Type B pancreatic cell (in vitro differentiated cells): ENCODE results near the gene ADAMTS4. TPM values are rescaled to one million over a fixed set of nuclear protein-coding genes. Genes with fewer than 3 reads are reported as not detected.

Experiments
- DNase-seq: peaks from one replicate; pipeline ENCODE4 v3.0.0; 2021; ENCODE audit warnings: mixed read lengths; ENCODE audit not compliant: unreplicated experiment; ENCODE audit errors: extremely low spot score
- H3K27ac Mint-ChIP-seq: 2 replicates; pipeline ENCODE4 v1.8.0; 2021; ENCODE audit warnings: mild to moderate bottlenecking, mixed read lengths
- H3K27me3 Mint-ChIP-seq: 2 replicates; pipeline ENCODE4 v1.8.0; 2021; ENCODE audit warnings: mixed read lengths
- H3K36me3 Mint-ChIP-seq: 2 replicates; pipeline ENCODE4 v1.8.0; 2021; ENCODE audit warnings: mixed read lengths
- H3K4me1 Mint-ChIP-seq: one replicate; pipeline ENCODE4 v1.8.0; 2021; ENCODE audit warnings: mixed read lengths; ENCODE audit not compliant: unreplicated experiment
- H3K4me3 Mint-ChIP-seq: 2 replicates; pipeline ENCODE4 v1.8.0; 2021; ENCODE audit warnings: mild to moderate bottlenecking, mixed read lengths
- H3K9me3 Mint-ChIP-seq: 2 replicates; pipeline ENCODE4 v1.8.0; 2021; ENCODE audit warnings: mixed read lengths
- CTCF ChIP-seq: fragments of 200-600 bp; sonication (generic); conservative IDR thresholded peaks from 2 replicates; pipeline ENCODE4 v1.5.0; 2021; ENCODE audit warnings: antibody characterized with exemption, mild to moderate bottlenecking
- total RNA-seq: library from RNA; stranded (reverse); gene quantifications from 2 replicates; pipeline ENCODE4 v1.2.1, GENCODE V29; 2021; ENCODE audit warnings: low replicate concordance

The ADAMTS4 gene
- total RNA-seq, 1 donor from 2014 or later = 2.5 TPM

- TF ChIP-seq CTCF = no peak
- Mint-ChIP-seq H3K27me3 (peaks cover 3% of the 10 kb centered on the region), H3K27ac (no peak overlapping the region), H3K4me1 (no peaks in the 10 kb centered on the region), H3K9me3 (no peaks in the 10 kb centered on the region), H3K4me3 (no peak overlapping the region), H3K36me3 (no peaks in the 10 kb centered on the region)
- no peak for DNase-seq
These were observed 37.3 kb upstream of the ADAMTS4 start for GRCh38 chr1:161235957-161236775.

GRCh38 chr1:161233102-161233501 lies 34.2 kb upstream of the ADAMTS4 start:
- DNase-seq = no peak
- Mint-ChIP-seq H3K36me3 (no peaks in the 10 kb centered on the region), H3K27me3 (no peaks in the 10 kb centered on the region), H3K4me3 (no peak overlapping the region), H3K9me3 (no peaks in the 10 kb centered on the region), H3K4me1 (peaks cover under 1% of the 10 kb centered on the region), H3K27ac (no peak overlapping the region)
- TF ChIP-seq CTCF = no peak

GRCh38 chr1:161230762-161231161 lies 31.9 kb upstream of the ADAMTS4 start:
- Mint-ChIP-seq H3K36me3 (peaks cover 4% of the 10 kb centered on the region), H3K27ac (no peak overlapping the region), H3K4me1 (peaks cover 19% of the 10 kb centered on the region), H3K4me3 (no peak overlapping the region), H3K27me3 (no peaks in the 10 kb centered on the region), H3K9me3 (no peaks in the 10 kb centered on the region)
- DNase-seq = no peak
- no peak for TF ChIP-seq CTCF

GRCh38 chr1:161229896-161230295 lies 31.0 kb upstream of the ADAMTS4 start:
- peaks cover 25% of the 10 kb centered on the region for H3K4me1 Mint-ChIP-seq
- no peaks in the 10 kb centered on the region for H3K27me3 Mint-ChIP-seq
- no peaks in the 10 kb centered on the region for H3K9me3 Mint-ChIP-seq
- H3K36me3 Mint-ChIP-seq = peaks cover 4% of the 10 kb centered on the region
- TF ChIP-seq CTCF = peak; percentile 42
- H3K4me3 Mint-ChIP-seq = no peak overlapping the region
- H3K27ac Mint-ChIP-seq = no peak overlapping the region
- DNase-seq = no peak

- peak overlapping the region; percentile 57 for H3K4me3 Mint-ChIP-seq
- no peak overlapping the region for H3K27ac Mint-ChIP-seq
- H3K9me3 Mint-ChIP-seq = no peaks in the 10 kb centered on the region
- no peak for TF ChIP-seq CTCF
- H3K36me3 Mint-ChIP-seq = peaks cover 4% of the 10 kb centered on the region
- no peak for DNase-seq
- H3K27me3 Mint-ChIP-seq = peaks cover 5% of the 10 kb centered on the region
- H3K4me1 Mint-ChIP-seq = peaks cover 25% of the 10 kb centered on the region
These were observed 29.2 kb upstream of the ADAMTS4 start for GRCh38 chr1:161228032-161228431.
